Calu3 (cell line): ENCODE results near the gene PTPRE. TPM values are rescaled to one million over a fixed set of nuclear protein-coding genes. Genes with fewer than 3 reads are reported as not detected.

Experiments
- BruUV-seq: library from RNA; stranded (reverse); fragments of 400-500 nt; replicated peaks from 2 replicates; lab custom pipeline; 2021; lab: Mats Ljungman, UMichigan
- CTCF ChIA-PET: fragments of 300-600 bp; sonication (Branson Sonifier 250); formaldehyde crosslinking; loops from one replicate; lab custom pipeline; 2022; ENCODE audit warnings: antibody characterized with exemption; lab: Charles Lee
- DNase-seq: peaks from one replicate; pipeline ENCODE4 v3.0.0; 2022
- H3K27ac Mint-ChIP-seq: one replicate; pipeline ENCODE4 v1.8.0; 2022; ENCODE audit warnings: mixed read lengths; ENCODE audit not compliant: unreplicated experiment
- H3K27me3 Mint-ChIP-seq: one replicate; pipeline ENCODE4 v1.8.0; 2022; ENCODE audit warnings: mixed read lengths; ENCODE audit not compliant: unreplicated experiment
- H3K36me3 Mint-ChIP-seq: one replicate; pipeline ENCODE4 v1.8.0; 2022; ENCODE audit warnings: mild to moderate bottlenecking, moderate library complexity, mixed read lengths; ENCODE audit not compliant: insufficient read depth, unreplicated experiment
- H3K4me1 Mint-ChIP-seq: one replicate; pipeline ENCODE4 v1.8.0; 2022; ENCODE audit warnings: mild to moderate bottlenecking, low read depth, mixed read lengths; ENCODE audit not compliant: unreplicated experiment
- H3K4me3 Mint-ChIP-seq: one replicate; pipeline ENCODE4 v1.8.0; 2022; ENCODE audit warnings: mild to moderate bottlenecking, low read depth, moderate library complexity, mixed read lengths; ENCODE audit not compliant: unreplicated experiment
- H3K9me3 Mint-ChIP-seq: one replicate; pipeline ENCODE4 v1.8.0; 2022; ENCODE audit warnings: low read depth, mixed read lengths; ENCODE audit not compliant: unreplicated experiment
- intact Hi-C: fragments of 100-400 bp; cut with micrococcal nuclease; formaldehyde crosslinking; loops from one replicate; pipeline ENCODE4 v1.10.0; 2022; ENCODE audit not compliant: unreplicated experiment
- total RNA-seq: library from RNA; stranded (reverse); gene quantifications from 2 replicates; pipeline ENCODE4 v1.2.3, GENCODE V29; 2022
- TF ChIP-seq, protein P1 (sequence below): fragments of 200-600 bp; IDR thresholded peaks from one replicate; pipeline ENCODE4 v1.8.0; 2022; ENCODE audit warnings: antibody characterized with exemption; ENCODE audit not compliant: unreplicated experiment

PTPRE gene
- total RNA-seq, 1 experiment from 2014 or later = 7.6 TPM

DNA sequence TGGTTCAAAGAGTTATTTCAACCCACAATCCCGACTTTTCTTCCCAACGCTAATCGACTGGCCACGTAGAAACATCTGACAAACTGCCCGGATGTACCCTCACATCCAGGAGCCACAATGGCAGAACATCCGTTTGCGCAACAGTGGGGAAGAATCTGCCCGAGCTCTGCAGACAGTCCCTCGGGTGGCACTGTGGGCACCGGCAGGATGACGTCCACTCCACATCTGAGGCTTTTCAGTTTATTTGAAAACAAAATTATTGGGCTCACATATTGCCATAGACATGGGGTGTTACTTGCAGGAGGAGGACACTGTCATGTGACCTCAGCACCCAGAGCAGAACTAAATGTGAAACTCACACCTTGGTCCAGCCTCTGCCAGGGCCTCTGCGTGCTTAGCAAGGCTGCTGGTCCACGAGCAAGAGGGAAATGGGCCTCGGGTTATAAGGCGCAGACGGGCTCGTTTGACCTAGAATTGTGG lies 135.3 kb downstream of the PTPRE start:
- no peaks in the 10 kb centered on the region for H3K36me3 Mint-ChIP-seq
- H3K27ac Mint-ChIP-seq = no peak overlapping the region
- no peak overlapping the region for H3K4me3 Mint-ChIP-seq
- TF ChIP-seq, protein P1, sequence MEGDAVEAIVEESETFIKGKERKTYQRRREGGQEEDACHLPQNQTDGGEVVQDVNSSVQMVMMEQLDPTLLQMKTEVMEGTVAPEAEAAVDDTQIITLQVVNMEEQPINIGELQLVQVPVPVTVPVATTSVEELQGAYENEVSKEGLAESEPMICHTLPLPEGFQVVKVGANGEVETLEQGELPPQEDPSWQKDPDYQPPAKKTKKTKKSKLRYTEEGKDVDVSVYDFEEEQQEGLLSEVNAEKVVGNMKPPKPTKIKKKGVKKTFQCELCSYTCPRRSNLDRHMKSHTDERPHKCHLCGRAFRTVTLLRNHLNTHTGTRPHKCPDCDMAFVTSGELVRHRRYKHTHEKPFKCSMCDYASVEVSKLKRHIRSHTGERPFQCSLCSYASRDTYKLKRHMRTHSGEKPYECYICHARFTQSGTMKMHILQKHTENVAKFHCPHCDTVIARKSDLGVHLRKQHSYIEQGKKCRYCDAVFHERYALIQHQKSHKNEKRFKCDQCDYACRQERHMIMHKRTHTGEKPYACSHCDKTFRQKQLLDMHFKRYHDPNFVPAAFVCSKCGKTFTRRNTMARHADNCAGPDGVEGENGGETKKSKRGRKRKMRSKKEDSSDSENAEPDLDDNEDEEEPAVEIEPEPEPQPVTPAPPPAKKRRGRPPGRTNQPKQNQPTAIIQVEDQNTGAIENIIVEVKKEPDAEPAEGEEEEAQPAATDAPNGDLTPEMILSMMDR = no peak
- peaks cover 5% of the 10 kb centered on the region for H3K4me1 Mint-ChIP-seq
- BruUV-seq = no TSS peak
- no peak for DNase-seq
- H3K27me3 Mint-ChIP-seq = no peaks in the 10 kb centered on the region
- intact Hi-C loops = no loop called here
- H3K9me3 Mint-ChIP-seq = no peaks in the 10 kb centered on the region
- CTCF ChIA-PET = no interaction called here

DNA sequence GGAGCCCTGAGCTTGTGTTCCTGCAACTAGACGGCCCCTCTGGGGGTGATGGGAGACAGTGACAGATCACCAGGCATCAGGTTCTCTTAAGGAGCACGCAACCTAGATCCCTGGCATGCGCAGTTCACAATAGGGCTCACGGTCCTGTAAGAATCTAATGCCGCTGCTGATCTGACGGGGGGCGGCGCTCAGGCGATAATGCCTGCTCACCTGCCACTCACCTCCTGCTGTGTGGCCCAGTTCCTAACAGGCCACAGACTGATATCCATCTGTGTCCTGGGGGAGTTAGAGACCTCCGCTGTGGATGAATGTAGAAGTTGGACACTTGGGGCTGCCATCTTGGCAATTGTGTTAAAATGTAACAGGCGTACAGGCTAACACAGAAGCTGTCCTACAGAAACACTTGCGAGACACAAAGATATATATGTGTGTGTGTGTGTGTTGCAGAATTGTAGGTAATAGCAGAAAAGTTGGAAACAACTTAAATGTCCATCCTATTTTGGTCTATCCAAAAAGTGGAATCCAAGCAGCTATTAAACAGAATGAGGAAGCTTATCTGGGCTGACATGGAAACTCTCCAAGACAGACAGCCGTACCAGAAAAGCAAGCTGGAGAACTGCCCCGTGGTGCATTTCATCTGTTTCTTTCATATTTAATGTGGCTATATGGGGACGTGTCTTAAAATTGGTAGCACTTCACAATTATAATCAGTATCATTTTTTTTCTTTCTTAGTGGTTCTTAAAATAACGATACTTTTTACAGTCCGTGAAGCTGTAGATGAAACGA lies 136.5 kb downstream of the PTPRE start:
- BruUV-seq = no TSS peak
- DNase-seq = no peak
- Mint-ChIP-seq H3K27ac (no peak overlapping the region), H3K27me3 (no peaks in the 10 kb centered on the region), H3K4me3 (no peak overlapping the region), H3K4me1 (no peaks in the 10 kb centered on the region), H3K9me3 (no peaks in the 10 kb centered on the region), H3K36me3 (no peaks in the 10 kb centered on the region)
- CTCF ChIA-PET = no interaction called here
- intact Hi-C loops = no loop called here
- TF ChIP-seq, protein P1 = no peak

DNA sequence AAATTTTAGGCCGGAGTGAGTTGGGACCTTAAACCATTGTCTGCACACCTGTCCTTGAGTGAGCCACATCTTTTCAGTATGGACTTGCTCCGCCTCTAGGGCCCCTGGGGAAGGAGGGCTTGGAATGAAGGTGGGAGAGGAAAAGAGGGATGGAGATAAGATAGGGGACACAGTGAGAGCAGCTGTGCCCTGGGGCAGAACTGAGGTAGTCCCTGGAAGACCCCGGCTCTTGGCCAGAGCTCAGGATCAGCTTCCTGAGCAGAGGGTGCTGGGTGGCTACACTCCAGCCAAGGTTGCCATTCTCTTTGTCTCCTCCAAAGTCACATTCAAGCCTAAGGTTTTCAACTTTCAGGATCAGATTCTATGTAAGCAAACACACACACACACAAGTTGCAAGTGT lies 137.3 kb downstream of the PTPRE start:
- no peaks in the 10 kb centered on the region for H3K9me3 Mint-ChIP-seq
- CTCF ChIA-PET = no interaction called here
- no peak overlapping the region for H3K27ac Mint-ChIP-seq
- no peak for DNase-seq
- no peaks in the 10 kb centered on the region for H3K36me3 Mint-ChIP-seq
- BruUV-seq = no TSS peak
- H3K4me3 Mint-ChIP-seq = no peak overlapping the region
- H3K4me1 Mint-ChIP-seq = no peaks in the 10 kb centered on the region
- TF ChIP-seq, protein P1 = no peak
- intact Hi-C loops = no loop called here
- H3K27me3 Mint-ChIP-seq = no peaks in the 10 kb centered on the region

DNA sequence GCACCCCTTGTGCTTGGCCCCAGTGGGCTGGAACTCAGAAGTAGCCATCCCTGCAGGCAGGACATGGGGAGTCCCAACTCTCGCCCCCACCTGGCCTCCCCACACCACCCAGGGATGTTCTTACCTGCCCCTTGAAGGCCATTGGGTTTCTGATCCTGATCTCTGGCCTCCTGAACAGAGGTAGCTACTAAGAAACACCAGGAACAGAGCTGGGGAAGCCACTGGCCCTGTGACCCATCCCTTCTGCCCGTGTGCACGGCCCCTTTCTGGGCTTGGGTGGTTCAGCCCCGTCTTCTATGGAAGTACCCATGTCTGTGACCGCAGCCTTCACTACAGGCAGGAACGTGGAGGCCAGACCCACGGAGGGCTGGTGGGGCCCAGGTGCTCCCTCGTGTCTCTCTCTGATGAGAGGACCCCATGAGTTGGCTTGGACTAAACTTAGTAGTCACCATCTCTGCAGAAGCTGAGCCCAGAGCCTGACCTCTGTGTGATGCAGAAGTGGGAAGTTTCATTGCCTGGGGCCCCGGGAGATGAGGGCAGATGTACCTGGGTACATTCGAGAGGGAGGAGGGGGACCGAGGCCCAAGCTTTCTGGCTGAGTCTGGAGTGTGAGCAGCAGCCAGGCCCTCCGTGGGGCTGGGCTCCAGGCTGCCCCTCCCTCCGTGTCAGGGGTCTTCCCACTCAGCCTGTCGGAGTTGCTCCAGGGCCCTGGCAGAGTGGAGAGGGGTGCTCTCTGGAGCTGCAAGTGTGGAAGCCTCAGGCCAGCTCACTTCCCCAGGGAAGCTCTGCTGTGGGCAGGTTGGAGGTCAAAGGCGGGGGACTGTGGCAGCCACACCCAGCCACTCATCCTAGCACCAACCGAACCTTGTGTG lies 138.3 kb downstream of the PTPRE start:
- no TSS peak for BruUV-seq
- CTCF ChIA-PET = no interaction called here
- H3K36me3 Mint-ChIP-seq = no peaks in the 10 kb centered on the region
- H3K4me1 Mint-ChIP-seq = no peaks in the 10 kb centered on the region
- H3K27ac Mint-ChIP-seq = no peak overlapping the region
- TF ChIP-seq, protein P1 = no peak
- intact Hi-C loops = no loop called here
- no peaks in the 10 kb centered on the region for H3K9me3 Mint-ChIP-seq
- H3K4me3 Mint-ChIP-seq = no peak overlapping the region
- no peak for DNase-seq
- no peaks in the 10 kb centered on the region for H3K27me3 Mint-ChIP-seq
